ENCODE measurements around the gene RFX4. TPM values are rescaled to one million over a fixed set of nuclear protein-coding genes. Genes with fewer than 3 reads are reported as not detected.
A peak's percentile ranks its signal among the peaks of the same experiment; 100 is the strongest.

The RFX4 gene
- total RNA-seq, 4 donors from 2014 or later, result not detected

- no peak overlapping the region for H3K4me3 ChIP-seq
- H3K27ac ChIP-seq, result no peak overlapping the region
- H3K36me3 ChIP-seq, result no peaks in the 10 kb centered on the region
- 70 to 75% methylated on average over 3 of the region's 3 CpGs for WGBS, 2 donors
- peaks cover 0 to 64% (median 0%) of the 10 kb centered on the region in 4 donors for H3K27me3 ChIP-seq
- H3K9me3 ChIP-seq, result no peaks in the 10 kb centered on the region
- TF ChIP-seq, protein P1, sequence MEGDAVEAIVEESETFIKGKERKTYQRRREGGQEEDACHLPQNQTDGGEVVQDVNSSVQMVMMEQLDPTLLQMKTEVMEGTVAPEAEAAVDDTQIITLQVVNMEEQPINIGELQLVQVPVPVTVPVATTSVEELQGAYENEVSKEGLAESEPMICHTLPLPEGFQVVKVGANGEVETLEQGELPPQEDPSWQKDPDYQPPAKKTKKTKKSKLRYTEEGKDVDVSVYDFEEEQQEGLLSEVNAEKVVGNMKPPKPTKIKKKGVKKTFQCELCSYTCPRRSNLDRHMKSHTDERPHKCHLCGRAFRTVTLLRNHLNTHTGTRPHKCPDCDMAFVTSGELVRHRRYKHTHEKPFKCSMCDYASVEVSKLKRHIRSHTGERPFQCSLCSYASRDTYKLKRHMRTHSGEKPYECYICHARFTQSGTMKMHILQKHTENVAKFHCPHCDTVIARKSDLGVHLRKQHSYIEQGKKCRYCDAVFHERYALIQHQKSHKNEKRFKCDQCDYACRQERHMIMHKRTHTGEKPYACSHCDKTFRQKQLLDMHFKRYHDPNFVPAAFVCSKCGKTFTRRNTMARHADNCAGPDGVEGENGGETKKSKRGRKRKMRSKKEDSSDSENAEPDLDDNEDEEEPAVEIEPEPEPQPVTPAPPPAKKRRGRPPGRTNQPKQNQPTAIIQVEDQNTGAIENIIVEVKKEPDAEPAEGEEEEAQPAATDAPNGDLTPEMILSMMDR (IDR thresholded peaks at IDR 0.05), result no peak
- TF ChIP-seq POLR2A (IDR thresholded peaks at IDR 0.05), result no peak
- no peaks in the 10 kb centered on the region for H3K4me1 ChIP-seq
- intact Hi-C loops (cut with DNase I), result no loop called here
- DNase-seq, result no peak
These were observed 16.0 kb upstream of the RFX4 start for GRCh38 chr12:106566771-106567170.

DNA sequence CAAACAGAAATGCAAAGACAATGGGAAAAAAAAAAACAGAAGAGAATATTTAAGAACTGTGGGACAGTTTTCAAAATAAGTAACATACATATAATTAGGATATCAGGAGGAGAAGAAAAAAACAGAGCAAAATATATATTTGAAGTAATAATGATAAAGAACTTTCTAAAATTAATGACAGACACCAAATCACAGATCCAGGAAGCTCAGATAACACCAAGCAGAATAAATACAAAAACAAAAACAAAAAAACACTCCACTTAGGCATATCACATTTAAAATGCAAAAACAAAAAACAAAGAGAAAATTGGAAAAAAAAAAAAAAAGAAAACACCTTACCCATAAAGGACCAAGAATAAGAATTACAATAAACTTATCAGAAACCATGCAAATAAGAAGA lies 9.6 kb upstream of the RFX4 start:
- no peak for TF ChIP-seq POLR2A (IDR thresholded peaks at IDR 0.05)
- TF ChIP-seq, protein P1 (IDR thresholded peaks at IDR 0.05), result no peak
- no peak for DNase-seq
- no peaks in the 10 kb centered on the region for H3K4me1 ChIP-seq
- no peaks in the 10 kb centered on the region for H3K9me3 ChIP-seq
- intact Hi-C loops (cut with DNase I), result no loop called here
- no peaks in the 10 kb centered on the region for H3K36me3 ChIP-seq
- H3K27me3 ChIP-seq, result peaks cover 0 to 45% (median 0%) of the 10 kb centered on the region in 4 donors
- no peak overlapping the region for H3K4me3 ChIP-seq
- no peak overlapping the region for H3K27ac ChIP-seq

GRCh38 chr12:106576848-106577247 lies 6.0 kb upstream of the RFX4 start:
- H3K27me3 ChIP-seq, result peaks cover 16 to 74% (median 20%) of the 10 kb centered on the region in 4 donors
- WGBS, 2 donors, result 73 to 87% methylated on average over 2 of the region's 2 CpGs
- no peak overlapping the region for H3K27ac ChIP-seq
- no peaks in the 10 kb centered on the region for H3K36me3 ChIP-seq
- DNase-seq, result no peak
- no peak overlapping the region for H3K4me3 ChIP-seq
- TF ChIP-seq, protein P1 (IDR thresholded peaks at IDR 0.05), result no peak
- no peak for TF ChIP-seq POLR2A (IDR thresholded peaks at IDR 0.05)
- H3K9me3 ChIP-seq, result no peaks in the 10 kb centered on the region
- intact Hi-C loops (cut with DNase I), result no loop called here
- peaks cover 9 to 17% (median 9%) of the 10 kb centered on the region in 3 donors for H3K4me1 ChIP-seq

GRCh38 chr12:106580671-106581508 lies 1.9 kb upstream of the RFX4 start:
- TF ChIP-seq, protein P1 (IDR thresholded peaks at IDR 0.05), result no peak
- TF ChIP-seq POLR2A (IDR thresholded peaks at IDR 0.05), result no peak
- H3K4me3 ChIP-seq, result peak overlapping the region in 2 of 4 donors; percentile 13 to 57
- H3K27ac ChIP-seq, result no peak overlapping the region
- 13 to 16% methylated on average over 19 to 41 of the region's 58 CpGs for WGBS, 2 donors
- peaks cover 28 to 99% (median 48%) of the 10 kb centered on the region in 4 donors for H3K27me3 ChIP-seq
- no peaks in the 10 kb centered on the region for H3K36me3 ChIP-seq
- peaks cover 19 to 57% (median 38%) of the 10 kb centered on the region in 3 donors for H3K4me1 ChIP-seq
- H3K9me3 ChIP-seq, result no peaks in the 10 kb centered on the region
- intact Hi-C loops (cut with DNase I), result no loop called here
- DNase-seq, result no peak

- H3K27ac ChIP-seq, result no peak overlapping the region
- H3K27me3 ChIP-seq, result peaks cover 29 to 100% (median 50%) of the 10 kb centered on the region in 4 donors
- peaks cover 27 to 65% (median 41%) of the 10 kb centered on the region in 3 donors for H3K4me1 ChIP-seq
- intact Hi-C loops (cut with DNase I), result no loop called here
- peak overlapping the region in 2 of 4 donors; percentile 13 to 57 for H3K4me3 ChIP-seq
- no peak for DNase-seq
- H3K9me3 ChIP-seq, result no peaks in the 10 kb centered on the region
- H3K36me3 ChIP-seq, result no peaks in the 10 kb centered on the region
- TF ChIP-seq, protein P1 (IDR thresholded peaks at IDR 0.05), result no peak
- TF ChIP-seq POLR2A (IDR thresholded peaks at IDR 0.05), result no peak
- 2 to 12% methylated on average over 7 to 32 of the region's 52 CpGs for WGBS, 2 donors
These were observed 1.1 kb upstream of the RFX4 start for GRCh38 chr12:106581543-106582248.

Measured in esophagus squamous epithelium (tissue), 5 donors.